ENCODE results near the gene NEK7. TPM values are rescaled to one million over a fixed set of nuclear protein-coding genes. Genes with fewer than 3 reads are reported as not detected.
"Not testable (repeated sequence)": the region's sequence is repeated elsewhere in the genome, so short reads cannot be mapped to it uniquely, and the experiment has no call there.

Gene NEK7
- total RNA-seq, 1 donor from 2014 or later: 53.2 TPM

DNA sequence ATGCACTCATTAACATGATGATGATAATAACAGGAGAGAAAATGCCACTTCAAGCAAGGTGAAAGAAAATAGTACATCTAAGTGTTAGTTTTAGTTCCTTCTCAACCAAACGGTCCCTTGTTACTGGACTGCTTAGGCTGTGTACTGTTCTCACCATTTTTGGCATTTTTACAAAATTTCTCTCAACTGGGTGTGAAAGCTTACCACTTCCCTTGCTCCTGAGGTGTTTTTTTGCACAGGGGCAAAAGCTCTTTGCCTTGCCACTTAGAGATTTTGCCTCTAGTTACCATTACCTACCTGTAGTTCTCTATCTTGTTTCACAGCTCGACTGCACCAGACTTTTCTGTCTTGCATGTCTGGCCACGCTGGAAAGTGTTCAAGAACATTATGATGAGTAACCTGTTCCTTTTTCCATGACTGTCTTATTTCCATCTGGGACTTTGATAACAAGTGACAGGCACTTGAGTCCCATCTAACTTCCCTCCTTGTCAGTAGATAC lies 10.7 kb downstream of the NEK7 start:
- intact Hi-C loops (cut with micrococcal nuclease): loop anchor here (1.0 to 10.0 kb wide), 4 partner anchors 8 to 1987 kb away; no protein-coding TSS in a partner anchor

DNA sequence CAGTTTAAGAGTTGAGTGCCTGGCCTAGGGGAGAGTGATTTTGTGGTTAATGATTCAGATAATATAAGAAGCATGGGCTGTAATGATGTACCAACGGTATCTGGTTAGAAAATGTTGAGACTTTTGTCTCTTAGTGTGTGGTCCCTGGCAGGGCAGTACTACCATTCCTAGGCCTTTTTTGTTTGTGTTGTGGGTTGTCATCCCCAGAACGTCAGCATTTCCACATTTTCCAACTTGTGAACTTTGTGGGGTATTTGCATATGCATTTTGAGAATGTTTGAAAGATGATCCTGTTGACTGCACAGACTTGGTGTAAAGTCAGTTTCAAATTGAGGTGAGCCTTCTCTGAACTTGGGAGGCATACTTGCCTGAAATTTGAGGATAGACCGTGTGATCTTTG lies 11.4 kb downstream of the NEK7 start:
- intact Hi-C loops (cut with micrococcal nuclease): loop anchor here (10.0 kb wide), 1 partner anchor 1987 kb away; no protein-coding TSS in a partner anchor

DNA sequence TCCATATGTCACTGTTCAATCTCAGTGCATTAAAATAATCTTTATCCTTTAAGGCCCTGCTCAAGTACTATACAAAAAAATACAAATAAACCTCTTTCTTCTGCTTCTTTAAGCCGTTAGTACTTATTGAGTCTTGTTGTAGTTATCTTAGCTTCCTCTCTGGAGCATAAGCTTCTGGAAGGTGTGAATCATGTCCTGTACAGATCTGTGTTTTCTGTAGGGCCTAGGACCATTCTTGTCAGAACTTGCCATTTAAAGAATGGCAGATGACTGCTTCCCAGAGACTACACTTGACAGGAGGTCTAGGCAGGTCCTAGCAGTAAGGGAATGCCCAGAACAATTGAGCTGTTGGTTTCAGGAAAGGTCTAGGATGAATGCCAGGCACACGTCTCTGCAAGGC lies 12.9 kb downstream of the NEK7 start:
- intact Hi-C loops (cut with micrococcal nuclease): loop anchor here (10.0 kb wide), 1 partner anchor 1985 kb away; no protein-coding TSS in a partner anchor

DNA sequence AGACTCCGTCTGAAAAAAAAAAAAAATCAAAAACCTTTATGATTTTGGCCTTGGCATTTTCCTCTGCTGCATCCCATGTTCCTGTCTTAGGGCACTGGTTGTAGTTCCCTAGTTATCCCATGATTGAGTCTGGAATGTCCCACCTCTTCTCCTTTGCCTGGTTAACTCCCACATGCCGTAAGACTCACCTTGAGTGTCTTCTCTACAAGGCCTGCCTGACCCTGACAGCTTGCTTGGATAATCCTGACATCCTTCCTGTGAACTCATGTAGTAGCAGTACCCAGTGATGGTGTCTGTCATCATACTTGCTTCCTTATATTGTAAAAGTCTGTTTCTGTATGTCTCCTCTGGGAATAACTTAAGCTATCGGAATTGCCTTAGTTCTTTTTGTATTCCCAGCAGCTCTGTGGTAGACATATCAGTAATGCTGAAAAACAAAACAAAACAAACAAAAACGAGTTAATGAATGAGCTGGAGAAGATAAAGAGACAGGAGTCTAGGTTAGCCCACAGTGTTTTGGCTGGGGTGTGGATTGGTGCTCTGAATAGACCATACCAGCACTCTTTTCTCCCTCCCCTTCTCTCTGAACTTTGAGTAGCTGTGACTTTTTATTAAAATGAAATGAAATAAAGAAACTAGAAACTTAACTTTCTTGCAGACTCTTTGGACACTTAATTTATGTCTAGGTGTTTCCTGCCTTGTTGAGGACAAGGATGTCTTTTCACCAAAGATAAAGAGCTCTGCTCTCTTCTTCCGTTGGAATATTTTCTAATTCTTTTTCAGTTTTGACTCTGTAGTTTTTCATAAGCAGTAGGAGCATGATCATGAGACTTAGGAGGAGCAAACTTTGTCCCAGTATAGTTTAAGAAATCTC lies 15.1 kb downstream of the NEK7 start:
- intact Hi-C loops (cut with micrococcal nuclease): loop anchor here (2.0 kb wide), 1 partner anchor 13 kb away; no protein-coding TSS in a partner anchor

DNA sequence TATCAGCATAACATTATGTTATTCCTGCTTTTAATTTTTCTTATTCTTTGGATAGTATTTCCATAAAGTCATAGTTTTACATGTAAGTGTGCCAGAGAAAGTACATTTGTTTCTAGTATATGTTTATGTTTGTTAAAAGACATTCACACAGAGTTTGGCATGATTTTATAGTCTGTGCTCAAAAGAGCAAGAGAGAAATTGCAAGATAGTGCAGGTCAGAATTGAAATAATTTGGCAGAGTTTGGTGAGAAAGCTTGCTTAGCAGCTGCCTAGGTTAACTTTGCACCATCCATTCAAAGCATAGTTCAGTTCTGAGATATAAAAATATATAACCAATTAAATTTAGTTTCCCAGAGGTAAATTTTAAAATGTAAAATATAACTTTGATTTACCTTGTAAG lies 17.0 kb downstream of the NEK7 start:
- intact Hi-C loops (cut with micrococcal nuclease): loop anchor here (2.0 kb wide), 1 partner anchor 15 kb away; no protein-coding TSS in a partner anchor

DNA sequence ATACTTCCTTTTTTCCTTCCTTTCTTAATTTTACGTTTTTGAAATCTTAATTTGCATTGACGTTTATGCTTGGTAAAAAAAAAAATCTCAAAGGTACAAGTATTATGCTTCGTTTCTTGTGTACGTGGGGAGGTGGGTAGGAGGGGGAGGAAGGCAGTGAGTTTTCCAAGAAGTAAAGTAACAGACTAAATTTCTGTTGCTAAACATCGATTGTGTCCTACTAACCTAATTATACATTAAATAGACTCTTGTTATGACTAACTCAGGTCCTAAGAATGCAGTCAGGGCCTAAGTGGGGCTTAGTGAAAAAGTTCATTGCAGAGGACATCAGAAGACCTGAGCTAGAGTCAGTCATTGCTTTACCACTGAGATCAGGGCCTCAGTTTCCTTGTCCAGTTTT lies 17.5 kb downstream of the NEK7 start:
- intact Hi-C loops (cut with micrococcal nuclease): no loop called here

DNA sequence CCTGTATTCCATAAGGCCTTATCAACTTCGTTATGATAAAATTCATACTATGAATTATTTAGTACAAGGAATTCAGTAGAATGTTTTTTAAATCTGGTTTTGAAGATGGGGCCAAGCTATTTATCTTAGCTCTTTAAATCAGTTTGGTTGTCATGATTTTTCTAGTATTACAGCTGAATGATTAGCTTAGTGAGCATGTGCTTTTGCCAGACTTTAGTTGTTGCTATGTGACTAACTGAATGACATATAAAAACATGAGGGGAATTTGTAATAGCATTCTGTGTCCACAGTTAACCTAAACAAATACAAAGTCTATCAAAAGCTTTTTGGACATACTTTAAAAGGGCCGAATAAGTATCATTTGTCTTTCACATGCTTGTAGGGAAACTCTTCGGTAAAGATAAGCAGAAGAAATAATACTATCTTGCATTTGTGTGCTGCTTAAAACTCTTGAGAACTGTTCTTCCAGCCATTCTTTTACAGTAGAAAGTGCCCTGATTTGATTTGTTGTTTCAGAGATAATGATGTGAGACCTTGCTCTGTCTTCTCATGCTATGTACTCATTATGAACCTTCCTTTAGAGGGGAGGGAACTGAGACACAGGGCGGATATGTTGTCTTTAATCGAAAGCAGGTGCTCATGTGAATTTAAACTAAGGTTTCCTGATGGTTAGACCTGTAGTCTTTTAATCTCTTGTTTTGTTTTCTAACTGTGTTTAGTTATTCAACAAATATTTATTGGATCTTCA lies 18.8 kb downstream of the NEK7 start:
- intact Hi-C loops (cut with micrococcal nuclease): loop anchor here (1.0 kb wide), 1 partner anchor 8 kb away; no protein-coding TSS in a partner anchor

DNA sequence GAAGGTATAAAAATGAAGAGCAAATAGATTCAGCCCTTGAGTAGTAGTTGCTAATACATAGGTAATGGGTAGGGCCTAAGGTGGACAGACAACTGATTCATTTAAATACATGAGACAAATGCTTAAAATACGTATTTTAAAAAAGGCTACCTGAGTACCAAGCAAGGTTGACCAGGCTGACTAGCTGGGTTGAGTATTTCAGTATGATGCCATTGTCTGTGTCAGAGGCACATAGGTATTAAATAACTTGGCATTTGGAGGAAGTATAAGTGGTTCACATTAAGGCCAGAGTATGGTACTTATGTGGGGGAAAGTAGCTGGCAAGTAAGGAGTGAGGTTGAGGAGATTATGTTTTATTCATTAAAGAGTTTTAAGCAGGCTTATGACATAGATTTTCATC lies 19.4 kb downstream of the NEK7 start:
- intact Hi-C loops (cut with micrococcal nuclease): no loop called here

DNA sequence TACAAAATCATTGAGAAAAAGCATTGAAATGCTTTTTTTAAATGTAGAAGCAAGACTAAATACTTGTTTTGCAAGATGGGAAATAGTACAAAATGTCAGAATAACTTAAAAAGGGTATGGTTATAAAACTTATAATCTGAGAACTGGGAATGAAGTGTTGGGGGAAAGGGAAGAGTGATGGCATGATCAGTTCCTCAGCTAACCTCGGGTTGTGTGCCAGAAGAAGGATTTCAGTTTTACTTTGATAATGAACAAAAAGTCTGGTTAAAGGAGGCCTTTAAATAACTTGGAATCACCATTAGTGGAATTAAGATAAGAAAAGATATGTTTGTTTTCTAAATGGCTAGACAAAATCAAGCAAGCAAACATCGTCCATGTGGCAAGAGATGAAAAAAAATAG lies 20.7 kb downstream of the NEK7 start:
- intact Hi-C loops (cut with micrococcal nuclease): no loop called here

DNA sequence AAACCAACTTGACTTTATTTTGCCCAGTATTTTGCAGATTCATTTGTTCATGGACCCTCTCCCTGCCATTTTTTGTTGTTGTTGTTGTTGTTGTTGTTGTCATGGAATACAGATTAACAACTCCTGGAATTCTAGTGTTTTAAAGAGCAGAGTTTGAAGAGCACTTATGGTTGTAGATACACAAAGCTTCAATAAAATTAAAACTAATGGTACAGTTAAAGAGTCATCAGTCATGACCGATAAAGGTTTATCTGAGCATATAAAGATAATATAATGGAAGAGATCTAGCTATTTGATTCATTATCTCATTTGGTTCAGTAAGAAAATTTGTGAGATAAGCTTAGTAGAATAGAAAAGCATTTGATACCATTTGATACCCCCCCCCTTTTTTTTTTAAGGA lies 21.8 kb downstream of the NEK7 start:
- intact Hi-C loops (cut with micrococcal nuclease): loop anchor here (1.0 kb wide), 1 partner anchor 10 kb away; no protein-coding TSS in a partner anchor

DNA sequence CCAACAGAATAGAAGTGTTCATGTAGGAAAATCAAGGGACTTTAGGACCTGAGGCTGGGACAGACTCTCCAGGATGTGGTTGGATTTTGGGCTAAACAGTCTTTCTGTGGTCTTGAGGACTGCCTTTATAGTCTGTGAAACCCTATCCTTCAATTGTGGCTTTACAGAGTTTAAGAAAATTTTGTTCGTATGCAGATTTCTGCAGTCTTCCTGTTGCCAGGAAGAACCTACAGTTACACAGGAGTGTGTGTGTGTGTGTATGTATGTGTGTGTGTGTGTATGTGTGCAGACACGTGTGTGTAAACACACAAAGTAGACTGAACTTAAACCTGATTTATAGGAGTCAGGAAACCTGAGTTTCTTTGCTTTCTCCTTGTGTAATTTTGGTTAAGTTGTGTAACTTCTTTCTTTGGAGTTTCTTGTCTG lies 22.8 kb downstream of the NEK7 start:
- intact Hi-C loops (cut with micrococcal nuclease): loop anchor here (1.0 kb wide), 1 partner anchor 9 kb away; no protein-coding TSS in a partner anchor

DNA sequence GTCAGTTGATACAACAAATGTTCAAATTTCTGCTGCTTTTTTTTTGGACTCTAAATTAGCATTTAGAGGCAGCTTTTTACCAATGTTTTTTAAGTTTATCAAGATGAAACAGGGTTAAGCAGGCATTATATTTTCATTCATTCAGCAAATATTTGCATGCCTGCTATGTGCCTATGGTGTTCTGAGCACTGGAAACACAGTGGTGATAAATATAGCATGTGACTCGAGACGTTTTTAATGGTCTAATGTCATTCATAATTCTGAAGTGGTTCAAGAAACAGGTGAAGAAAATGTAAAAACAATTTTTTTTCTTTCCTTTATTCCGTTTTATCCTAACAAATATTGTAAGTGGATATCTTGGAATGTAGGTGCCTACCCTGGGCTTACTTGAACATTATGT lies 26.8 kb downstream of the NEK7 start:
- intact Hi-C loops (cut with micrococcal nuclease): no loop called here

DNA sequence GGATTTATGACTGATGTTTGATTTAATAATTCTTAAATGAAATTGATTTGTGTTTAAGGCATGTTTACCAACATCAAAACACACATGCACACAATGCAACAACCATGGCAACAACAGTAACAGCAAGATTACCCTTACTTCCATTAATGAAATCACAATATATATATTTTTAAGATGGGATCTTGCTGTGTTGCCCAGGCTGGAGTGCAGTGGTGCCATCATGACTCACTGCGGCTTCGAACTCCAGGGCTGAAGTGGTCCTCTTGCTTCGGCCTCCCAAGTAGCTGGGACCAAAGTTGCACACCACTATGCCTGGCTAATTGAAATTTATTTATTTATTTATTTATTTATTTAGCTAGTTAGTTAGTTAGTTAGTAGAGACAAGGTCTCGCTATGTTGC lies 27.7 kb downstream of the NEK7 start:
- intact Hi-C loops (cut with micrococcal nuclease): no loop called here

DNA sequence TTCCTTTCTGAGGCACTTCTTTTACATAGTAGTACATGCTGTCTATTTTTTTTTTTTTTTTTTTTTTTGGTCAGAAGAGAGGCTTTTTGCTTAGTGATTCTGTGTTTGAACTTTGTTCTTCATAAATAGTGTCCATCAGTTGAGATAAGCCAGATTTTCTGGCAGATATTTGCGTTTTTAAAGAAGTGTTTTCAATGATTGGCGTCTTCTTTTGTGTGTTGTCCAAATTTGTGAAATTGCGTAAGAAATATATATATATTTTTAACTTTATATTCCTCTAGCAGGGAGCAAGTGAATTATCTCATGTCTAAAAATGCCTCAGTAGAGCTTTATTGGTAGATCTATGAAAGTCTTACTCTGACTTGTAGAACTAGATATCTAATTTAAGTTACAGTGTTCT lies 28.3 kb downstream of the NEK7 start:
- intact Hi-C loops (cut with micrococcal nuclease): no loop called here

DNA sequence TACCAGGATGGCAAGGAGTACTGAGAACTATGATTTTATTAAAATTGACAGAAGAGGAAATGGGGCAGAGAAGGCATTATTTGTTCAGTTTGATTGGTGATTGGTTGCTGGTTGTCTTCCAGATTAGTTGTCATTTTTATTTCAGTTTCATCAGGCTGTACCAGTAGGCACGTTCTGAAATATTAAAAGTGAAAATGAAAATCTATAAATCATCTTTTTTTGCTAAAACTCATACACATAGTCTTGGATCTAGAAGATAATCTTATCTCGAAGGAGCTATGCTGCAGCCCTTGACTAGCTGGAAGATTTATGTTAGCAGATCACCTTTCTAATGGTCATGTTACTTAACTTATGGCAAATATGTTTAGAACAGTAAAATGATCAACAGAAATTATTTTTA lies 29.0 kb downstream of the NEK7 start:
- intact Hi-C loops (cut with micrococcal nuclease): no loop called here

DNA sequence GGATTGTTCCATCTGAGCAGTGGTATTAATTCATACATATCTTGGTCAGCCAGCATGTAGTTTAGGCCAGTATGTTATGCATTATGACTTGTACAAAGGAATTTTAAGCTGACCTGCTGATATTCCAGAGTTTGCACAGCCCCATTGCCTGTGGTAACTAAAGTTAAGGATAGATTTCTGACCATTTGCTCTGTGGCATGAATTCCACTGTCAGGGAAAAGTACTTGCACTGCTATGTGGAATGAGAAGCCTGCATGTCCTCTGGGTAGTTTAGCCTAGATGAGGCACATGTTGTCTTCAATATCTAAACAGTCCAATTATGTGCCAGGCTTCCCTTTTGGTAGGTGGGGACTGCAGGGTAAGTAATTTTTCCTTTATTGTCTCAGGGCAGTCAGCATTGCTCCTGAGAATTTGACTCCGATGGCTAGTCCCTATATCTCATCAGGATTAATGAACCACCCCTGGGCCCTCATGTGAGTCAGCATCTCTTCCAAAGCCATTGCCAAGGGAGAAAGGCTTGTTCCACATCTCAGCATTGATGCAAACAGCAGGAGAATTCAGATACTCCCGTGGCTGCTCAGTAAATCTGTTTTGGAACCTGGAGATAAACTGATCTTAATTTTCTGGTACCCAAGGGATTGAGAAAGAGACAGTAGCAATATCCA lies 30.2 kb downstream of the NEK7 start:
- intact Hi-C loops (cut with micrococcal nuclease): no loop called here

DNA sequence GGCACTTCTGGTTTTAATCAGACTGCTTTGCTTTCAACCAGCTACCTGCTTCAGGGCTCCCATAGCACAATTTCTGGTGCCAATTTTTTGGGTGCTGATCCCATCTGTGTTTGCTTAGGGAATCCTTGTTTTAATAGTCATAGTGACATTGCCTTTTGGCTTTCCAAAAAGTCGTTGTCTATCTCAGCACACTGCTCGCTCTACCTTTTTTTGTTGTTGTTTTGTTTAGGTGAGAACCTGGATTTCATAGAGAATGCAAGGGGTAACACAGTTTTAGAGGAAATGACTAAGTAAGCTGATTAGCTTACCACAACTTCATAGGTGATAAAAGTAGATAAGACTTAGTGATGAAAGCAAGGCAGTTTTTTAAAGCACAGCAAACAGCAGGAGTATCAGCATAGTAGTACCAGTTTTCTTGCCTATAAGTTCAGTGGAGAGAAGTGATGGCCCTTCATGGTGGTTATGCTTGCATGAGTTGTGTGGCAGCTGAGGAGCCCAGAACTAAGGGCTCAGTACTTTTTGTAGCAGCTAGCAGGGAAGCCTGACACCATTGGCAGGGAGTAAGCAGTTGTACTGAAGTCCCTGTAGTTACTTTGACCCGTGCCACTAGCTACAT lies 31.3 kb downstream of the NEK7 start:
- intact Hi-C loops (cut with micrococcal nuclease): loop anchor here (1.0 to 2.0 kb wide), 3 partner anchors 9 to 29 kb away; no protein-coding TSS in a partner anchor

DNA sequence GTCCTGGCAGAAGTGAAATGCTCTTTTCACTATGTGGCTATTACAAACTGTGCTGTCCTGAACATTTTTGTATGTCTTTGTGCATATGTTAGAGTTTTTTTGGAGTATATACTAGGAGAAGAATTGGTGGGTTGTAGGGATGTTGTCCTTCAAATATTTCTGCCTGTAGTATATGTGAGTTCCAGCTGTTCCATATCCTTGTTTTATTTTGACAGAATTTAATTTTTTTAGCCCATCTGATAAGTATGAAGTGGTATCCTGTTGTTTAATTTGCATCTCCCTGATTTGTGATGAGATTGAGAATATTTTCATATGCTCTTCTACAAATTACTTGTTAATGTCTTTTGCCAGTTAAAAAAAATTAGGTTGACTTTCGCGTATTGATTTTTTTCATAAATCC lies 34.3 kb downstream of the NEK7 start:
- intact Hi-C loops (cut with micrococcal nuclease): no loop called here

DNA sequence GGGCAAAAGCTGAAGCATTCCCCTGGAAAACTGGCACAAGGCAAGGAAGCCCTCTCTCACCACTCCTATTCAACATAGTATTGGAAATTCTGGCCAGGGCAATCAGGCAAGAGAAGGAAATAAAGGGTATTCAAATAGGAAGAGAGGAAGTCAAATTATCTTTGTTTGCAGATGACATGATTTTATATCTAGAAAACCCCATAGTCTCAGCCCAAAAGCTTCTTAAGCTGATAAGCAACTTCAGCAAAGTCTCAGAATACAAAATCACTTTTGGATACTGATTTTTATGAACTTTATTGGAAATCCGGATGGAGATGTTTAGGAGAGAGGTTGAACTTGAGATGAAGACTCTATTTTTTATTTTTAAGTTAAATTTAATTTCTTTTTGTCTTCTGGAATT lies 37.1 kb downstream of the NEK7 start:
- intact Hi-C loops (cut with micrococcal nuclease): not testable (repeated sequence)

DNA sequence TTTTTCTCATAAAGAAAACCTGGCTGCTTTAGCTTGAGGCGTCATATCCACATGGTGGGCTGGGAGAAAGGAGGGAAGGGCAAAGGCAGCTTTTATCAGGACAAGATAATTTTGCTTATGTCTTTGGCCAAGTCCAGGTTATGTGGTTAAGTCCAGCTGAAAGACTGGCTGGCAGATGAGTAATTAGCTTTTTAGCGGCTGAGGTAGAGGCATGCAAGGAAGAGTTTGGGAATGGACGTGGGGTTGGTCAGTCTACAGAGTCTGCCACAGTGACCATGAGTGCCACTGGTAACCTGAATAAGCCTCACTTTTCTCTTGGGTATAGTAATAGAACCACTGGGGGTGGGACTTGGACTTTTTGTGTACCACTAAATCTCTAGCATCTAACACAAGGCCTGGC lies 39.8 kb downstream of the NEK7 start:
- intact Hi-C loops (cut with micrococcal nuclease): no loop called here

DNA sequence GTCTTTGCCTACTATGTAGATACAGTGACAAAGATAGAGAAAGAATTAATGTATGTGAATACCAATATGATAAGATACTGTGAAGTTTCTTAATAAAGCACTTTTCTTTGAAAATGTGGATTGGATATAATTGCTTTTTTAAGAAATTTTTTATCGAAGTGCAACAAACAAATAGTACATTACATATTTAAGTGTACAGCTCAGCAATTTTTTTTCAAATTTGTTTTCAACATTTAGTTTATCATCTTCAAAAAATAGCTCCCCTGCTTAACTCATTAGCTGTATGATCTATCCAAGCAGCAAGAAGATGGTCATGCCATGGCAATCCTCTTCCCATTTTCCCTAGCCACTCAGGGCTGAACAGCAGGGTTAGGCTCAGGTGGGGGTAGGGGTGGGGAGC lies 40.5 kb downstream of the NEK7 start:
- intact Hi-C loops (cut with micrococcal nuclease): no loop called here
